Sigmoid colon (tissue), 4 donors: ENCODE measurements around the gene ISX.

Experiments
- POLR2A ChIP-seq, 2 donors: fragments of 450-650 bp; IDR thresholded peaks; one replicate each; pipeline ENCODE4 v1.6.1; 2016; ENCODE audit warnings: antibody characterized with exemption in 2 of 2, mild to moderate bottlenecking in 2 of 2, moderate library complexity in 2 of 2
- POLR2AphosphoS5 ChIP-seq, 4 donors: sonication (generic); formaldehyde crosslinking; IDR thresholded peaks; one replicate each; pipeline ENCODE4 v1.6.1; 2017; ENCODE audit warnings: antibody characterized with exemption in 4 of 4
- TF ChIP-seq, protein P1 (sequence below), 4 experiments: fragments of 450-650 bp in 3 of 4; fragments of 200-600 bp in 1 of 4; IDR thresholded peaks; one replicate each; pipeline ENCODE4 v1.5.1; 2016 to 2019; ENCODE audit warnings: antibody characterized with exemption in 4 of 4, mild to moderate bottlenecking in 3 of 4, moderate library complexity in 2 of 4

DNA sequence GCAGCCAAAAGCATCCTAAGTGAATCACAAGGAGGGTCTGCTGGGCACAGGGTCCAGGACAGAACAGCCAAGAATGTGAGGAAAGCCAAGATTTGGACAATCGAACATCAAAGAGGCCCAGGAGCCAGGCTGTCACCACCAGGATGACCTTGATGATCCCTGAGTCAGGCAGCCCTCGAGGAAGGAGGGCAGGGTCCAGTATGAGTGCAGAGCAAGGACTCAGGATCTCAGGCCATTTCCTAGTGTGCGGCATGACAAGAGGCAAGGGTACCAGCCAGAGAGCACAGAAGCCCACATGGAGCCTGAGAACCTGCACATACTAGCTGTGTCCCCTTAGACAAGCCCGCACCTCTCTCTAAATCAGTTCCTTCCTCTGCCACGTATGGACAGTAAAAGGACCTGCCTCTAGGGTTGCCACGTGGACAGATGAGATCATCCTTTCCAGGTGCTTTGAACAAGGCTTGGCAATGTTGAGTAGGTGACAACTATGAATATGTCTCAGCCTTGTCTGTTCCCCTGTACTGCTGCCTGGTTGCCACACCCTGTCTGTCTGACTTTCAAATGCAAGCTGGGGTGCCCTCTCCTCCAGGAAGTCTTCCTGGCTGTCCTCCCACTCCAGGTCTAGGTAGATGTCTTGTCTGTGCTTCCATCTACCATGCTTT, 32.2 kb upstream of the ISX start:
- TF ChIP-seq, protein P1, sequence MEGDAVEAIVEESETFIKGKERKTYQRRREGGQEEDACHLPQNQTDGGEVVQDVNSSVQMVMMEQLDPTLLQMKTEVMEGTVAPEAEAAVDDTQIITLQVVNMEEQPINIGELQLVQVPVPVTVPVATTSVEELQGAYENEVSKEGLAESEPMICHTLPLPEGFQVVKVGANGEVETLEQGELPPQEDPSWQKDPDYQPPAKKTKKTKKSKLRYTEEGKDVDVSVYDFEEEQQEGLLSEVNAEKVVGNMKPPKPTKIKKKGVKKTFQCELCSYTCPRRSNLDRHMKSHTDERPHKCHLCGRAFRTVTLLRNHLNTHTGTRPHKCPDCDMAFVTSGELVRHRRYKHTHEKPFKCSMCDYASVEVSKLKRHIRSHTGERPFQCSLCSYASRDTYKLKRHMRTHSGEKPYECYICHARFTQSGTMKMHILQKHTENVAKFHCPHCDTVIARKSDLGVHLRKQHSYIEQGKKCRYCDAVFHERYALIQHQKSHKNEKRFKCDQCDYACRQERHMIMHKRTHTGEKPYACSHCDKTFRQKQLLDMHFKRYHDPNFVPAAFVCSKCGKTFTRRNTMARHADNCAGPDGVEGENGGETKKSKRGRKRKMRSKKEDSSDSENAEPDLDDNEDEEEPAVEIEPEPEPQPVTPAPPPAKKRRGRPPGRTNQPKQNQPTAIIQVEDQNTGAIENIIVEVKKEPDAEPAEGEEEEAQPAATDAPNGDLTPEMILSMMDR (IDR thresholded peaks at IDR 0.05): no peak
- TF ChIP-seq POLR2AphosphoS5 (IDR thresholded peaks at IDR 0.05) (no peak), POLR2A (IDR thresholded peaks at IDR 0.05) (no peak)
